RPMI8226 (cell line): ENCODE data around the gene ARRDC1.
"Not testable (repeated sequence)": the region's sequence is repeated elsewhere in the genome, so short reads cannot be mapped to it uniquely, and the experiment has no call there.

Source experiments
- DNase-seq: peaks from one replicate; pipeline ENCODE4 v3.0.0-alpha.2; 2015

Gene ARRDC1, protein sequence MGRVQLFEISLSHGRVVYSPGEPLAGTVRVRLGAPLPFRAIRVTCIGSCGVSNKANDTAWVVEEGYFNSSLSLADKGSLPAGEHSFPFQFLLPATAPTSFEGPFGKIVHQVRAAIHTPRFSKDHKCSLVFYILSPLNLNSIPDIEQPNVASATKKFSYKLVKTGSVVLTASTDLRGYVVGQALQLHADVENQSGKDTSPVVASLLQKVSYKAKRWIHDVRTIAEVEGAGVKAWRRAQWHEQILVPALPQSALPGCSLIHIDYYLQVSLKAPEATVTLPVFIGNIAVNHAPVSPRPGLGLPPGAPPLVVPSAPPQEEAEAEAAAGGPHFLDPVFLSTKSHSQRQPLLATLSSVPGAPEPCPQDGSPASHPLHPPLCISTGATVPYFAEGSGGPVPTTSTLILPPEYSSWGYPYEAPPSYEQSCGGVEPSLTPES

GRCh38 chr9:137605121-137606004, at the start of gene ARRDC1:
ARRDC1 (plus strand) TSS chr9:137605686; CDS start chr9:137605718, 32 bp downstream.
- DNase-seq, result peak; percentile 98

DNA sequence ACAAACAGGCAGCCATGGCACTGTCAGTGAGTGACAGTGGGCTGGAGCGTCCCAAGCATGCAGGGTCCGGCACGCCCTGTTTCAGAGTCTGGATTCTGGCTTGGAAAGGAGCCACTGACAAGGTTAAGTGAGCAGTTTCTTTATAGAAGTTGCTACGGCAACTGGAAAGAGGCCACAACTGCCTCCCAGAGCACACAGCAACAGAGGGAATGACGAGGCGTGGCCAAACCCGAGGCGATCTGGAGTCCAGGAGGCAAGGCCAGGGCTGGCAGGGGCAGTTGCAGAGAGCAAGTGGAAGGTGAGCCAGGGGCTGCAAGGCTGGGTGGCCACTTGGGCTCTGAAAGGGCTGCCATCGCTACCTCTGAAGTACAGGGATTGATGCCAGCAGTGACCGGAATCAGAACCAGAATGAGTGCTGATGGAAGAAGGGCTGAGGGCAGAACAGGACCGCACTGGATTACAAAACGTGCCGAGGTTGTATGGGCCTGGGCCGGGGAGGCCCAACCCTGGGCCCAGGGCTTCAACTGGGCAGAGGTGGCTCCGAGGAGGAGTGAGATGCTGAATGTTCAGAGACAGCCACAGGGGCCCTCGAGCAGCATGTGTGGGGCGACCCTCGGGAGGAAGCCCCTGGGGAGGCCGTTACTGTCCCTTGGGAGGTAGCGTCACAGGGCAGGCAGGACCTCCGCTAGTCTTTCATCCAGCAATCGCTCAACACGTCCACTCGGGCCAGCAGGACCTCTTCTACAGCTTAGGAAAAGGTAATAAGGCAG, 49.2 kb upstream of the ARRDC1 start:
- no peak for DNase-seq

GRCh38 chr9:137558127-137558526, 47.4 kb upstream of the ARRDC1 start:
- no peak for DNase-seq

DNA sequence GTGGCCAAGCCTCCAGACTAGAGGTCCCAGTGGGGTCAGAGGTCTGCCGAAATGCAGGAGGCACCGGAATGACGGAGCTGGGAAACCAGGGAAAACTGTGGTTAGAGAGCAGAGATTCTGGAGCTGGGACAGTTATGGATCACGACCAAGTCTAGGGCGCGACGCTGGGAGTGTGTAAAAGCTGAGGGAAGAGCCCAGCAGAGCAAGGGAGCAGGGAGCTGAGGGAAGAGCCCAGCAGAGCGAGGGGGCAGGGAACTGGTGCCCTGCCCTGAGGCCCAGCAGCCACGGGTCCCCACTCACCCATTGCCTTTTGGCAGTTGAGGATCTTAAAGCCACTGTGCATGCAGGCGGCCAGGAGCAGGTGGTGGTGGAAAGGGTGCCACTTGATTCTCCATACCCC, 41.4 kb upstream of the ARRDC1 start:
- DNase-seq, result no peak

GRCh38 chr9:137564817-137565411, 40.6 kb upstream of the ARRDC1 start:
- no peak for DNase-seq

DNA sequence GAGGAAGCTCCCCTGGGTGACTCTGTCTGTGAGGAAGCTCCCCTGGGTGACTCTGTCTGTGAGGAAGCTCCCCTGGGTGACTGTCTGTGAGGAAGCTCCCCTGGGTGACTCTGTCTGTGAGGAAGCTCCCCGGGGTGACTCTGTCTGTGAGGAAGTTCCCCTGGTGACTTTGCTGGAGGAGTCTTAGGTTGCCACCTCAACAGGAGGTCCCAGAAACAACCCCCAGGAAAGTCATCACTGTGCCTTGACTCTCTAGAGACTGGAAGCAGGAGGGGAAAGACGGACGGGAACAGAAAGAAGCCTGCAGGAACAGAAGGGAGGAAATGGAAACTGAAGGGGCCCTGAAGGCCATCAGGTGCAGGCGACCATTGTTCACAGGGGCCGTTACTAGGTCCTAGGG, 37.0 kb upstream of the ARRDC1 start:
- DNase-seq, result not testable (repeated sequence)

- DNase-seq, result no peak
These were observed 35.8 kb upstream of the ARRDC1 start for GRCh38 chr9:137569609-137570203.

DNA sequence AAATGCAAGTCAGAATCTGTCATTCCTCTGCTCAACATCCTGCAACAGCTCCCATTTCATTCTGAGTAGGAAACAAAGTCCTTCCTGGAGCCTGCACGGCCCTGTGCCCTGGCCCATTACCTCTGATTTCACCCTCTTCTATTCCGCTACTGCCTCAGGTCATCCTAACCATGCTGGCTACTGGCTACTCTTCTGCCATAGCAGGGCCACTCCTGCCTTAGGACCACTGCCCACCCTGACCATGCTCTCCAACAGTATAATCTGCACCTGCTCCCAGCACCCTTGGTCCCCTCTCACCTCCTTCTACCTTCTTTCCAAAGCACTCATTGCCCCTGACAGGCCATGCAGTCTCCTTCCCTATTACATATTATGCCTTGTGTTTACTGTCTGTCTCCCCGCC, 34.9 kb upstream of the ARRDC1 start:
- no peak for DNase-seq

- DNase-seq, result no peak
These were observed 31.3 kb upstream of the ARRDC1 start for GRCh38 chr9:137574192-137574591.

DNA sequence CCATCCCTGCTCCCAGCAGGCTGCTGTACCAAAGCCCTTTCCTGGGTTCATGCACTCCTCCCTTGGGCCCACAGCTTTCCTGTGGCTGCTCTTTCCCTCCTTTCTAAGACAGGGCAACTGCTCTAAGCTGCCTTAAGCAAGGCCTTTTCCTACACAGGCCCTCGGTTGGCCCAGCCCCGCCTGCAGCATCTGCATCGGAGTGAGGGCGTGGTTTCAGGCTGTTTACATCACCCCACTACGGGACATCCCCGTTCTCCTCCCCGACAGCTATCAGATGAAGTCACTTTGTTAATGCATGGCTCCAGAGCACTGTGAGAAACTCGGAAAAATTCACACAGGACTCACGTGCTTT, 30.1 kb upstream of the ARRDC1 start:
- DNase-seq, result no peak

DNA sequence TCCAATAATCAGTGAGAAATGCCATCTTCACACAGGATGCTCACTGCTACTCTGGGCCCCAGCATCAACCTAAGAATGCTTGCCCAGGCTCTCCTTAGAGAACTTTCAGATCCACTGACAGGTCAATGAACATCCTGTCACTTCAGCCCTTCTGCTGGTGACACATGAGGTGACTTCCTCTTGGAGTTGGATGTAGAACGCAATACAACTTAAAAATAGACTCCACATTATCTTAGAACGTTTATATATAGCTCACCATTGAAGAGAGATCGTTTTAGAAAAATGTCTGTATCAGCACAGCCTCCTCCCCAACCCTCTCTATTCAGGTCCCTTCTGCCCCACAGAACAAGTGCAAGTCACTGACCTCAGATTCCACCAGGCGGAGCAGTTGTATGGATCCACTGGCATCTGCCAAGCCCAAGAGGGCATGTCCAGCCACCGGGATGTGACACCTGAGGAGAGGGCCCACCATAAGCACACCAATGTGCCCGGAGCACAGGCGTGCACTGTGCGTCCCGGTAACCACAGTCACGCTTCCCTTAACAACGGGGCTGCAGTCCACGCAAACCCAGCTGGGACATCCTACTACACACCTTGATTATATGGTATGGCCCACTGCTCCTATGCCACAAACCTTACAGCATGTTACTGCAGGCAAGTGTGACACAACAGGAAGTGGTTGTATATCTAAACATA, 29.6 kb upstream of the ARRDC1 start:
- no peak for DNase-seq

GRCh38 chr9:137578518-137579258, 26.8 kb upstream of the ARRDC1 start, which contains the start of gene DPH7:
DPH7 (minus strand) TSS chr9:137578925; CDS start chr9:137578777, 148 bp downstream.
- peak; percentile 98 for DNase-seq

GRCh38 chr9:137579259-137579604, 26.3 kb upstream of the ARRDC1 start:
- DNase-seq, result no peak

GRCh38 chr9:137580209-137580953, 25.1 kb upstream of the ARRDC1 start:
- no peak for DNase-seq

DNA sequence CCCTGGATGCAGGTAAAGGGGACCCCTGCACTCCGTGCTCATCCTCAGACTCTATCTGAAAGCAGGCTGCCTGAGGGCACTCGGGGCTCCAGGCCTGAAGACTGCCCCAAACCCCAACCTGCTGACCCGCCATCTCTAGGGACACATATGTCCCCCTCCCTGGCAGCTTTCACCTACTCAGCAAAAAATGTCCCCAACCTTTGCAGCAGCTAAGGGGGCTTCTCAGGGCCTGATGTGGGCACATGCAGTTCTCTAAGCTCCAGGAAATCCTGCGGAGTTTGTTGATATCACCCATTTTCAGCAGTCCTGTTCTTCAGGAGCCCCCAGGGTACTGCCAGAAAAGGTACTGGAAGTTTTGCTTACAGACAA, 24.5 kb upstream of the ARRDC1 start:
- DNase-seq, result no peak

DNA sequence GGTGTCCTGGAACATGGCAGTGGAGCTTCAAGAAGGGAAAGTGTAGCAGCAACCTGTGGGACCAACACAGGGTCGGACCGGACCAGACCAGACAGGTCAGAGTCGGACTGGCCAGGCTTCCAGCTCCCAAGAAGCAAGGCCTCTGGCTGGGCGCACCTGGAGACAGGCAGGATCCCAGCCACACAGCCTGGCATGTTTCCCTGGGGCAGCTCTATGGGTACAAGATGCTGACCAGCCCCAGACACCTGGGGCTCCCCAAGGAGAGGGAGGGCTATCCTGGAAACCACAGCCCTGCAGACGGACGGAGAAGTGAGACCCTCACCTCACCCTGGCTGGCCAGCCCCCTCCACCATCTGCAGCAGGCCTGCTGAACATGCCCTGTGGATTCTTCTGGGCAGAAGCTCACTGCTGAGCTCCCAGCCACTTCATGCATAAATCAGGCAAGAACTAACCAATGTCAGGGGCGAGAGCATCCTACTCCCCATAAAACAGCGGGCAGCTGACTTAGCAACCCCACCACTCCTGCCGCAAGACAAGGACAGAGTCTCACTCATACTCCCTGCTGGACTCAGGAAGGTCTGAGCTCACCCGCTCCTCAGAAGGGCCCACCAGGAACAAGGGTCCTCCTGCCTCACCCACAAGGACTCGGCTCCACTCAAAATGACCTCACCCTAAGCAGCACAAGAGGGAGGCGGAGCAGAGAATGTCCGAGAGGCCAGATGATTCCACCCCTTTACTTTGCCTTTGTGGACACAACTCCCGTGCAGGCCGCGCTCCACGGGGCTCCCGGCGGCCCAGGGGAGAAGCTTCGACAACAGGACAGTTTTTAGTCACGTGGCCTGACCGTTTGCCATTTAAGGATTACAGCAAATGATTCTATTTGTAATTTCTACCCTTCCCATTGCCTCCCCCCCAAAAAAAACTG, 23.9 kb upstream of the ARRDC1 start:
- no peak for DNase-seq

DNA sequence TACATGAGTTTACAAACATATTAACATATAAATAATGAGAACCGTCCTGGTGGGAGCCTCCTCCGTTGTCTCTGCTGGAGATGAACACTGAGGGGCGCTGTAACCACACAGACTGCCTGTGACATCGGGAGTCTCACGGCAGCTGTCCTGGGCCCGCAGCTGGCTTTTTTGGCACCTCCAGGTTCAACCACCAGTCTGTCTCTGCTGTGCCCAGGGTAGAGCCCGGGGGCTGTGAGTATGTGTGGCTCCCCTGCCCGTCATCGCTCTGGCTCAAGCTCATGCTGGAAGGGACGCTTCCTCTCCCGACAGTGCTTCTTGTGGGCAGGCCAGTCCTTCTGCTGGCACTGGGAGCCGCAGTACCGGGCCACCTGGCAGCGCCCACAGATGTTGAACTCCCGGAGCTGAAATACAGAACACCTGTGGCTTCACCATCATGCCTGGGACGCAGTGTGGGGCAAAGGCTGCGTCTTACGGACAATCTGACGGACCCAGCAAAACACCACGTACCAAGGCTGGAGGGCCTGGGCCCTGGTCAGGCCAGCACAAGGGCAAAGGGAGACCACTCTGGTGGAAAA, 23.1 kb upstream of the ARRDC1 start:
- no peak for DNase-seq

- no peak for DNase-seq
These were observed 22.1 kb upstream of the ARRDC1 start for GRCh38 chr9:137583347-137583746.

DNA sequence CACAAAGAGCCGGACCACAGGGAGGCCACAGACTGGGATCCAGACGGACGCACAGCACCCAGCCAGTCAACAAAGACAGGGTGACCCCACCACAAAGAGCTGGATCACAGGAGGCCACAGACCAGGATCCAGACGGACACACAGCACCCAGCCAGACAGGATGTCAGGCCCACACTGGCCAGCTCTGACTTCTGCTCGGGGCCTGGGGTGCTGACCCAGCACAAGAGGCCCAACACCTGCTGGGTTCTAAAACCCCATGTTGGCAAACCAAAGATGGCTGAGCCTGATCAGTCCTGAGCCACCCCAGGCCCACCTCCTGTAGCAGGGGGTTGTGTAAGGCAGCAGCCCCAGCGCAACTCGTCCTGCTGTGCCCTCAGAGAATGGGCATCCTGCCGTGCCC, 21.5 kb upstream of the ARRDC1 start:
- no peak for DNase-seq
